ENCODE data around the gene MAD2L2.

- TF ChIP-seq, protein P1, sequence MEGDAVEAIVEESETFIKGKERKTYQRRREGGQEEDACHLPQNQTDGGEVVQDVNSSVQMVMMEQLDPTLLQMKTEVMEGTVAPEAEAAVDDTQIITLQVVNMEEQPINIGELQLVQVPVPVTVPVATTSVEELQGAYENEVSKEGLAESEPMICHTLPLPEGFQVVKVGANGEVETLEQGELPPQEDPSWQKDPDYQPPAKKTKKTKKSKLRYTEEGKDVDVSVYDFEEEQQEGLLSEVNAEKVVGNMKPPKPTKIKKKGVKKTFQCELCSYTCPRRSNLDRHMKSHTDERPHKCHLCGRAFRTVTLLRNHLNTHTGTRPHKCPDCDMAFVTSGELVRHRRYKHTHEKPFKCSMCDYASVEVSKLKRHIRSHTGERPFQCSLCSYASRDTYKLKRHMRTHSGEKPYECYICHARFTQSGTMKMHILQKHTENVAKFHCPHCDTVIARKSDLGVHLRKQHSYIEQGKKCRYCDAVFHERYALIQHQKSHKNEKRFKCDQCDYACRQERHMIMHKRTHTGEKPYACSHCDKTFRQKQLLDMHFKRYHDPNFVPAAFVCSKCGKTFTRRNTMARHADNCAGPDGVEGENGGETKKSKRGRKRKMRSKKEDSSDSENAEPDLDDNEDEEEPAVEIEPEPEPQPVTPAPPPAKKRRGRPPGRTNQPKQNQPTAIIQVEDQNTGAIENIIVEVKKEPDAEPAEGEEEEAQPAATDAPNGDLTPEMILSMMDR (IDR thresholded peaks at IDR 0.05): no peak
- TF ChIP-seq POLR2A (IDR thresholded peaks at IDR 0.05): no peak
- TF ChIP-seq EP300 (IDR thresholded peaks at IDR 0.05): no peak
Observed at GRCh38 chr1:11727119-11727518, 46.2 kb upstream of the MAD2L2 start.

All from ovary (tissue), 3 donors.